COLO668 (cell line): Measurements from ENCODE around the gene USP7.
A peak's percentile ranks its signal among the peaks of the same experiment; 100 is the strongest.
"Not testable (repeated sequence)": the region's sequence is repeated elsewhere in the genome, so short reads cannot be mapped to it uniquely, and the experiment has no call there.

ENCODE experiments used
- DNase-seq: peaks from one replicate; lab custom pipeline; 2025; ENCODE audit not compliant: unreplicated experiment; lab: John Stamatoyannopoulos, UW

Gene USP7

DNA sequence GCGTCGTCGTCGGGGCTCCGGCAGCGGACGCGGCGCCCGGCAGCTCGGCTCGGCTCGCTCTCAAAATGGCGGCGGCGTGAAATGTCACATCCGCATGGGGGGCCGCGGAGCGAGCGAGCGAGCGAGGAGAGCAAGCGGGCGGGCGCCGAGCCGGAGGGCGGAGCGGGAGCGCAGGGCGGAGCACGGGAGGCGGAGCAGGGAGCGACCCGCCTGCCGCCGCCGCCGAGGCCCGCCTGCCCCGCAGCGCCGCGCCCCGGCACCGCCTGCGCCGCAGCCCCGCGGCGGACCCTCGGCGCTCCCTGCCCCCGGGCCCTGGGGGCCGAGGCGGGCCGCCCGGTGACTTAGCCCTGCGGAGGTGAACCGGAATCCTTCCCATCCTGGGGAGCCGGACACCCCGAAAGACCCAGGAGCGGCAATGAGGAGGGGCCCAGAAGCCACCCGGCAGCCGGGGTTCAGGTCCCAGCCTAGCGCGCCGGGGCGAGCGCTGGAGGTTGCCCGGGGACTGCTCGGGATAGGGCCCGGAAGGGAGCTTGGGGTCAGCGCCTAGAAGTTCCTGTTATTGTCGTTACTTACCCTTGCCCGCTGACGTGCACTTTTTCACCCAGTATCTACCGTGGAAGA, at the start of gene USP7:
Gene USP7, minus strand, starts transcription at position 86 of the 621 bp plus-strand sequence. CDS start 621 bp downstream, outside the sequence.
- DNase-seq, result peak; percentile 95

DNA sequence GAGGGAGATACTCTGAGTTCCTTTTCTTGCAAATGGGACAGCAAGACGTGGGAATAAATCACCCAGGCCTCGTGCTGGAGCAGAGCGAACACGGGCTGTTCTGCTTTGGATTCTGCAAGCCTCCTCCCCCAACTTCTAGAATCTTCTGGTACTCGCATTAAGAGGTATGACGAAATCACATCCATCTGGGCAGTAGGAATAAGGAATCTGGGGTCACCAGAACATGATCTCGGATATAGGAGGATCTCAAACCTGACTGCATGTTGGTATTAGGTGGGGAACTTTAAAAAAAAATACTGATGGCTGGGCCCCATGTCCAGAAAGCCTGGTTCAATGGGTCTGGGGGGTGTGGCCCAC, 49.8 kb upstream of the USP7 start:
- DNase-seq, result no peak

DNA sequence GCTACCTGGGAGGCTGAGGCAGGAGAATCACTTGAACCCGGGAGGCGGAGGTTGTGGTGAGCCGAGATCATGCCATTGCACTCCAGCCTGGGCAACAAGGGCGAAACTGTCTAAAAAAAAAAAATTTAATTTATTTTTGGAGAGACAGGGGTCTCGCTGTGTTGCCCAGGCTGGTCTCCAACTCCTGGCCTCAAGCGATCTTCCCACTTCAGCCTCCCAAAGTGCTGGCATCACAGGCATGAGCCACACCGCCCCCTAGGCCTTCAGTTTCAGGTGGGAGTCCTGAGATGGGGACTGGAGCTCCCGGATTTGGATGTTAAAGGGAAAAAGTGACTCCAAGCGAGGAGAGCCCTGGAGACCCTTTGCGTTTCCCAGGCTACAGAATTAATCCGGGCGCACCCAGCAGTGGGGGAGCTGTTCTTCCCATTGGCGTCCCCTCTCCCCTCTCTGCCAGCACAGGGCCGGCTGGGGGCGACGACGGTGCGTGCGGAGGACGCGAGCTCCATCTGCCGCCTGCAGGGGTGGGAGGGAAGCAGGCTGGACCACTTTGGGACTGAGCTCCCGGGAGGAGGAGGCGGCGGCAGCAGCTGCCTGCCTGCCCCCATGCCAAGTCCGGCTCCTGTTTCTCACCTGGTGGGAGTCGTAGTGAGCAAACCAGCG, 49.3 kb upstream of the USP7 start:
- DNase-seq, result peak; percentile 35

DNA sequence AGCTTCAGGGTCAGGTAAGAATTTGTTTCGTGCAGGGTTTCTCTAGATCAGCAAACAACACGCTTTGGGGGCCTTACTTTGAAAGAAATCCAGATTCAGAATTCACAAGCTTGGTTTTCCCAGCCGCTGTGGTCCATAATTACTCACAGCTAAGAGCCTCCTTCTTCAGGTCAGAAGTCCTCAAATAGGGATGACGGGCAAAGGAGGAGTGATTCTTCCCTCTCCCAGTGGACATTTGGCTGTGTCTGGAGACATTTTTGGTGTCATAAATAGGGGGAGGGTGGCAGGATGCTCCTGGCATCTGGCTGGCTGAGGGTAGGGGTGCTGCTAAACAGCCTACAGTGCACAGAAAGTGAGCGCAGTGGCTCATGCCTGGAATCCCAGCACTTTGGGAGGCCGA, 48.6 kb upstream of the USP7 start:
- DNase-seq, result no peak

DNA sequence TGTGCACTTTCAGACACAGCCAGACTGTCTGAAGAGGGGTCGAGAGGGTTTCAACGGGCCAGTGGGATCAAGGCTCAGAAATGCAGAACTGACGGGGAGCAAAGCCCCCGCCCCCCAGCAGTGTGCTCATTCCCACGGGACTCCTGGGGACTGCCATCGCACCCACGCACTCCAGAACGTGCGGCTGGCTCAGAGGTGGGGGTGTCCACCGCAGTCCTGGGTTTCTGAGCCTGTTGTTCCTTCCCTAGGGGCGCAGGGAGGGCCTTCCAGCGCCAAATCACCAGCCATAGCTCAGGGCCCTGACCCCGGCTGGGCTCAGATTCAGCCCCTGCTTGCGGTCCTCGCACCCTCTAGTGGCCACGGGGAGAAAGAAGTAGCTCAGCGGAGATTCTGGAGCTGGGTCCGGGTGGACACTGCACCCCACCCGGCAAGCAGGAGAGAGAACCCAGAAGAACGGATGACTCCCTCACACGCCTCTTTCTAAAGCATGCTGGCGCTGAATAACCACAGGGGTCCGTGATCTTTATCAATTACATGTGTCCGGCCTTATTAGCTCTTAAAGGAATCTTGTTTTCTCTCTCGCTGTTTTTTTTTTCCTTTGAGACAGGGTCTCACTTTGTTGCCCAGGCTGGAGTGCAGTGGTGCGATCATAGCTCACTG, 45.0 kb upstream of the USP7 start:
- peak; percentile 58 for DNase-seq

DNA sequence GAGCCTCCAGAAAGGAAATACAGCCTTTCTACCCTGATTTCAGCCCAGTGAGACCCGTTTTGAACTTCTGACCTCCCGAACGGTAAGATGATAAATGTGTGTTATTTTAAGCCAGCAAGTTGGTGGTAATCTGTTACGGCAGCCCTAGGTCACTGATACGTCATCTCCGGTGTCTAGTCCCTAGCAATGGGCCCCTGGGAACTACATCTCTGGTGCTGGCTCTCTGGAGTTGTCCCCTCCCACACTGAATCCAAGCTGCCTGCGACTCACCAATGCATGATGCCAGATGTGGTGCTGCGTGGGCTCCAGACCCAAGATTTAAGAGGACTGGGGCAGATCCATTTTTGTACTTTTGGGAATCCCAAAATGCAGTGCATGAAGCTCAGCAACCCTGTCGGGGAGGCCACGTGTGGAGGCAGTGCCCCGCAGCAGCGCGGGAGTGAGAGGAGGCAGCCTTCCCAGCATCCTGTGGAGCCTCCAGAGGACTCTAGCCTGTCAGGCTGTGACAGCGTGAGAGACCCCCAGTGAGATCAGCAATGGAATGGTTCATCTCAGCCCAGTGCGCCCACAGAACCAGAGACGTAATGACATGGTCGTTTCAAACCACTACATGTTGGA, 43.6 kb upstream of the USP7 start:
- no peak for DNase-seq

DNA sequence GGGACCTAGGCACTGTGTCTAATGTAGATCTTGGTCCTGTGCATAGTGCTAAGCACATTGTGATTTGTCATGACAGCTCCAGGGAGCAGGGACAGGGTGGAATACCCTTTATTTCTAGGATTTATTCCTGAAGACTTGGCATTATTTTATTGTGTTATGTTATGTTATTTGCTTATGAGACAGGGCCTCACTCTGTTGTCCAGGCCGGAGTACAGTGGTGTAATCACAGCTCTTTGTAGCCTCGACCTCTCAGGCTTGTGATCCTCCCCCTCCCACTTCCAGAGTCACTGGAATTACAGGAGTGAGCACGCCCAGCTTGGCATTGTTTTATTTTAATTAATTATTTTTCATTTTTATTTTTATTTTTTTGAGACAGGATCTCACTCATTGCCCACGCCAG, 40.5 kb upstream of the USP7 start:
- no peak for DNase-seq

DNA sequence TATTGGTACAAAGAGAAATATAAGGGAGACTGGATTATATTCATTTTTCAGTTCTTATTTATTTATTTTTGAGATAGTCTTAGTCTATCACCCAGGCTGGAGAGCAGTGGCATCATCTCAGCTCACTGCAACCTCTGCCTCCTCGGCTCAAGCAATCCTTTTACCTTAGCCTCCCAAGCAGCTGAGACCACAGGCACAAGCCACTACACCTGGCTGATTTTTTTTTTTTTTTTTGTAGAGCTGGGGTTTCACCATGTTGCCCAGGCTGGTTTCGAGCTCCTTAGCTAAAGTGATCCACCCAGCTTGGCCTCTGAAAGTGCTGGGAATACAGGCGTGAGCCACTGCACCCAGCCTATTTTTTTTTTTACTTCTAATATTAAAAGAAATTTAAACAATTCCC, 40.1 kb upstream of the USP7 start:
- no peak for DNase-seq

DNA sequence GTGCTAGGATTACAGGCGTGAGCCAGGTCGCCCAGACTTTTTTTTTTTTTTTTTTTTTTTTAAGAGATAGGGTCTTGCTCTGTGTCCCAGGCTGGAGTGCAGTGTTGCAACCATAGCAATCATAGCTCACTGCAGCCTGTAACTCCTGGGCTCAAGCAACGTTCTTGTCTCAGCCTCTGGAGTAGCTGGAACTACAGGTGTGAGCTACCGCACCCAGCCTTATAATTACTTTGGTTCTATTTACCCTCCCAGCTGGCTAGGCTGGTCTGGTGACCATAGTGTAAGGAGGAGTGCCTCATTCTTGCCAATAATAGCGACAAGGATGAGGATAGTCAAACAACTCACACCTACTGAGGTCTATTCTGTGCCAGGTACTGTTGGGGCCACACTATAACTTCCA, 39.6 kb upstream of the USP7 start:
- DNase-seq, result no peak

DNA sequence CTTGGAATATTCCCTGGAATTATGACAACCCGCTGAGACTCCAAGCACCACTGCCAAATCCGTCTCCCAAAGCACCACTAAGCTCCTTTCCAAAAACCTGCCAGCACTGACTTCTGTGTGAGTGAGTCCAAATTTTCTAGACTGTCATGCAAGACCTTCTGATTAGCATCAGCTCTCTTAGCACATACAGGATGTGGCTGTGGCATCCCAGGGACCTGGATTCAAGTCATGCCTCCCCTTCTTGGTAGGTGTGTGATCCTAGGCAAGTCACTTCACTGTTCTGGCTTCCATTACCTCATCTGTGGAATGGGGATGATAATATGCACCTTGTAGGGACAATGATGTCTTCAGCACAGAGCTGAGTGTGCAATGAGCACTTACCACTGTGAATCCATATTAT, 38.3 kb upstream of the USP7 start:
- DNase-seq, result no peak

DNA sequence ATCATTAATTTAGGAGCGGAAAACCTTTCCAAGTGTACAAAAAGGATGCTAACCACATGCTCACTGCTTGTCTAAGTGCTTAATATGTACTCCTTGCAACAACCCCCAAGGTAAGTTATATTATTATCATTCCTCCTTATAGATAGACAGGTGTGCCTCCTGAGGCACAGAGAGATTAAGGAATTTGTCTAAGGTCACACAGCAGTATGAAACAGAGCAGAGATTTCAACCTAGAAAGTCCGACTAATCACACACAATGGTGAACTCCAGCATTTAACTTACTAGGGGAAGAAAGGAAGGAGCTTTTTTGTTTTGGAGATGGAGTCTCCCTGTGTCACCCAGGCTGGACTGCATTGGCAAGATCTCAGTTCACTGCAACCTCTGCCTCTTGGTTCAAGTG, 37.0 kb upstream of the USP7 start:
- no peak for DNase-seq

DNA sequence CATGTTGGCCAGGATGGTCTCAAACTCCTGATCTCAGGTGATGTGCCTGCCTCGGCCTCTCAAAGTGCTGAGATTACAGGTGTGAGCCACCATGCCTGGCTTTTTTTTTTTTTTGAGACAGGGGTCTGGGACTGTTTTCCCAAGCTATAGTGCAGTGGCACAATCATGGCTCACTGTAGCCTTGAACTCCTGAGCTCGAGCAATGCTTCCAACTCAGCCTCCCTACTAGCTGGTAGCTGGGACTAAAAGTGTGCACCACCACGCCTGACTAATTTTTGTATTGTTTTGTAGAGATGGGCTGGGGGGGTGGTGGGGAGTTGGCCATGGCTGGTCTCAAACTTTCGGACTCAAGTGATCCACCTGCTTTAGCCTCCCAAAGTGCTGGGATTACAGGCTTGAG, 36.1 kb upstream of the USP7 start:
- DNase-seq, result no peak

DNA sequence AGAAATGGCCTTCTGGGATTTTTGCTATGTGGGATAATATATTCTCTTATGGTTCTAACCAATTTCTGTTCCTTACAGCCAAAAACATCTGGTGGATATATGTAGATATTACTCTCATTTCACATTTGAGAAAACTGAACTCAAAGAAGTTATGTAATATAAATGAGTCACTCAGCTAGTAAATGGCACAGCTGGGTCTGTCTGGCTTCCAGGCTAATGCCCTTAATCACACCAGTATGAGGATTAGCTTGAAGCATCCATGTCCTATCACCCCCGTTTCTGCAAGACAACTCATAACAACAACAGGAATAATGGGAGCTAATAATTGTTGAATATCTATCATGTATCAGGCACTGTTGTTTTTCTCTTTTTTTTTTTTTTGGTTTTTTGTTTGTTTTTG, 34.4 kb upstream of the USP7 start:
- no peak for DNase-seq

DNA sequence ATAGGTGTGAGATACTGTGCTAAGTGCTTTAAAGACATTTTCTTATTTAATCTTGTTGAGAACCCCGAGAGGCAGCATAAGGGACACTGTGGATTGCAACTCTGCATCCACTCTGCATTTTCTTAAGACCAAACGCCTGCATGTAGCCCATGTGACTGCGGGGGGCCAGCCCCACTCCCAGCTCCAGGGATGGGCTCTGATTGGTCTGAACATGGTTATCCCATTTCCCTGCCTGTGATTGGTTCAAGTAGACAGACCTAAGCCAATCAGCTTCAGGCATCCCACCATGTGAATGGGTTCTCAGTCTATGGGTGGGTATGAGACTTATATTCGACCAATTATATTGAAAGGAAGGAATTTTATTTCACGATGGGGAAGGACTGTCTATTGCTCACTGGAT, 33.2 kb upstream of the USP7 start:
- DNase-seq, result no peak

DNA sequence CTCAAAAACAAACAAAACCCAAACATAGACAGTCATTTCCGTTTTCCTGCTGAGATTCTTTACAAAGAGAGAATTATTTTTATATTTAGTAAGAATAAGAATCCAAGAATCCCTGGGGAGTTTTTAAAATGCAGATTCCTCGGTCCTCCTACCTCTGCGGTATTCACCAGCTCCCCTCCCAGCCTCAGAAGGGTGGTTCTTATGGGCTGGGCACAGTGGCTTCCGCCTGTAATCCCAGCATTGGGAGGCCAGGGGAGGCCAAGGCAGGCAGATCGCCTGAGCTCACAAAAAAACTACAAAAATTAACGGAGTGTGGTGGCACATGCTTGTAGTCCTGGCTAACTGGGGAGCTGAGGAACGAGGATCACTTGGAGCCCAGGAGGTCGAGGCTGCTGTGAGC, 26.7 kb upstream of the USP7 start:
- no peak for DNase-seq

DNA sequence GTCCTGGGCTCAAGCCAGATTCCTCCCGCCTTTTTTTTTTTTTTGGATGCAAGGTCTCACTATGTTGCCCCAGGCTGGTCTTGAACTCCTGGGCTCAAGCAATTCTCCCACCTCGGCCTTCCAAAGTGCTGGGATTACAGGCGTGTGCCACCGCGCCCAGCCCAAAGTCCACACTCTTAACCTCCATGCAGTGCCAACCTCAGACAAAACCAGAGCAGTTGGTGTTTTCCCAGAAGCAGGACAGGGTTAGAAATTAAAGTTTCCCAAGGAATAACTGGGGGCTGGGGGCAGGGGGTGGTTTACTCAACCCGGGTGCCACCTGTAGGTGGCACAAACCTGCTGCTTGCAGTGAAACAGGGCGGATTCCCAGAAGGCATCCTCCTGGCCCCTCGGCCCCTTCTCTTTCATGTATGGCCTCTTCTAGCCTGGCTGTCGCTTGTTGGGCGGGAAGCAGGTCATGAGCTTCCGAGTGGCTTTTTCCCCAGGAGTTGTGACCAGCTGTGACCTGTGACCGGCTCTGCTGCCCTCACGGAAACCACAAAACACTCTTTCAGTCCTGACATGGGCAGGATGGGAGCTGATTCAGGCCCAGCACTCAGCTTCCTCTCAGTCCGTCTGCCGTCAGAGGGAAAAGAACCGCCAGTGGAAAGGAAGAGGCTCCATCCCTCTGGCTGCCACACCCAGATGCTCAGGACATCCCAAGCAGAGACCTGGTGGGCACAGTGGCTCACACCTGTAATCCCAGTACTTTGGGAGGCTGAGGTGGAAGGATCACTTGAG, 25.6 kb upstream of the USP7 start:
- no peak for DNase-seq

DNA sequence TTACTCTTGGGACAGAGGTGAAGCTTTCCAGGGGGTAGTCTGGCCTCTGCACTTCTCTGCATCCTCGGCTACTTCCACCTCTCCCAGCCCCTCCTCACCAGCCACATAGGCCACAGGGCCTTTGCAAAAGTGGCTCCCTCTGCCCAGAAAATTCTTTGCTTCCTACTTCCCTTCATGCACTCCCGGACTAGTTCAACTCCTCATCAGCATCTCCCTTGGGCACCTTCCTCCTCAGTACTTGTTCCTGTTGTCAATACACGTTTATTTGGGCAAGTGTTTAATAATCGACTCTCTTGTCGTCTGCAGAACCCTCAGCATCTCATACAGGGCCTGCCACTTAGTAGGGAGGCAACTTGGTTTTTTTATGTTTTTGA, 23.1 kb upstream of the USP7 start:
- no peak for DNase-seq

DNA sequence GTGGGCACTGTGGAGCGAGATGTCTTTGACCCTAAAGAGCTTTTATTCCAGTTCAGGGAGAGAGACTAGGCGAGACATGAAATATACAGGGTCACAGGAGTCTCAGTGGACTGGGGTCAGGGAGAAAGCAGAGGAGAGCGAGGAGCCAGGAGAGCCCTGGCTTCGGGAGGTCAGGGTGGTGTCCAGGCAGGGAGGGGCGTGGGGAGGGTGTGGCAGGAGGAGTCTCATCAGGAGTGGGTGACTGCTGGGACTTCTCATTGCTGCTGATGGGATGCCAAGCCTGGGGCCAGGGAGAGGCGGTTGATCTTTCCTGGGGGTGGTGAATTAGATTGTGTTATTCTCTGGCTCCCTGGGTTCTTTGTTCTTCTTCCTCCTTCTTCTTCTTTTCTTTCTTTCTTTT, 22.4 kb upstream of the USP7 start:
- no peak for DNase-seq

DNA sequence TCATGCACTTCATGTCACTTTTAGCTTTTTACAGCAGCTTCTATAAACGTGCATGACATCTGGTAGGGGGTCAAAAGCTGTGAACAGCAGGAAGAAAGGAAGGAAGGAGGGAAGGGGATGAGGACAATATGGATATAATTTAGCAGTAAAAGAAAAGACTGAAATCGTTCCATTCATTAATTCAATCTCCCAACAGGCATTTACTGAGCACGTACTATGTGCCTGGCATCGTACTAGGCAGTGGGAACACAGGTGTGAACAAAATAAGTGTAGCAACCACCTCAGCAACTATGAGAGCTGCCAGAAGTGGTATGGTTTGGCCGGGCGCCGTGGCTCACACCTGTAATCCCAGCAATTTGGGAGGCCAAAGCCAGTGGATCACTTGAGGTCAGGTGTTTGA, 19.1 kb upstream of the USP7 start:
- DNase-seq, result no peak

DNA sequence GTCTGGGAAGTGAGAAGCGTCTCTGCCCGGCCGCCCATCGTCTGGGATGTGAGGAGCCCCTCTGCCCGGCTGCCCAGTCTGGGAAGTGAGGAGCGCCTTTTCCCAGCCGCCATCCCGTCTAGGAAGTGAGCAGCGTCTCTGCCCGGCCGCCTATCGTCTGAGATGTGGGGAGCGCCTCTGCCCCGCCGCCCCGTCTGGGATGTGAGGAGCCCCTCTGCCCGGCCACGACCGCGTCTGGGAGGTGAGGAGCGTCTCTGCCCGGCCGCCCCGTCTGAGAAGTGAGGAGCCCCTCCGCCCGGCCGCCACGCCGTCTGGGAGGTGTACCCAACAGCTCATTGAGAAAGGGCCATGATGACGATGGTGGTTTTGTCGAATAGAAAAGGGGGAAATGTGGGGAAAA, 18.2 kb upstream of the USP7 start:
- not testable (repeated sequence) for DNase-seq

DNA sequence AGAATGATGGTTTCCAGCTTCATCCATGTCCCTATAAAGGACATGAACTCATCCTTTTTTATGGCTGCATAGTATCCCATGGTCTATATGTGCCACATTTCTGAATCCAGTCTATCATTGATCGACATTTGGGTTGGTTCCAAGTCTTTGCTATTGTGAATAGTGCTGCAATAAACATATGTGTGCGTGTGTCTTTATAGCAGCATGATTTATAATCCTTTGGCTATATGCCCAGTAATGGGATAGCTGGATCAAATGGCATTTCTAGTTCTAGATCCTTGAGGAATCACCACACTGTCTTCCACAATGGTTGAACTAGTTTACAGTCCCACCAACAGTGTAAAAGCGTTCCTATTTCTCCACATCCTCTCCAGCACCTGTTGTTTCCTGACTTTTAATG, 12.5 kb upstream of the USP7 start:
- DNase-seq, result not testable (repeated sequence)

DNA sequence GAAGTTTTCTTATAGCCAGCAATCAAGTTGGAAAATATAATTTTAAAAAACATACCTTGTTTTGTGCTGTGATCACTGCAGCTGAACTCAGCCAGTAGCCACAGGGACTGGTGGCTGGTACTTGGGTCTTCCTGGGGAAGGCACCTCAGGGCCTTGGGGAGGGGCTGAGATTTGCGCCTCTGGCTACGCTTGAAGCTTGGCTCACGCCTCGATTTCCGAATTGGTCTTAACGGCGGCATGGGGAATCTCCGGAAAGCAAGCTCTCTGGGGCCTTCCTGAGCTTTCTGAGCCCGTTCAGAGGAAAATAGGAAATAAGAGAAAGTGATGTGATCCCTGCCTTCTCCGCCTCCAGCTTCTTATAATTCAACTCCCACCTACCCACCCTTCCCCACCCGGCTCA, 11.3 kb upstream of the USP7 start:
- no peak for DNase-seq
